SK-N-MC (cell line): Measurements from ENCODE around the gene VASH2.

Experiments
- EZH2 ChIP-seq: fragments of 200-600 bp; sonication (generic); IDR thresholded peaks from one replicate; pipeline ENCODE4 v1.6.1; 2017; ENCODE audit warnings: antibody characterized with exemption
- FOXP2 ChIP-seq: optimal IDR thresholded peaks from 2 replicates; pipeline ENCODE3; 2011; ENCODE audit warnings: mild to moderate bottlenecking, moderate library complexity; ENCODE audit not compliant: insufficient read depth; ENCODE audit errors: extremely low read length, control extremely low read depth
- POLR2AphosphoS5 ChIP-seq: IDR thresholded peaks from 2 replicates; pipeline ENCODE4 v1.6.1; 2012; ENCODE audit warnings: mild to moderate bottlenecking, low read depth, low read length, borderline replicate concordance

DNA sequence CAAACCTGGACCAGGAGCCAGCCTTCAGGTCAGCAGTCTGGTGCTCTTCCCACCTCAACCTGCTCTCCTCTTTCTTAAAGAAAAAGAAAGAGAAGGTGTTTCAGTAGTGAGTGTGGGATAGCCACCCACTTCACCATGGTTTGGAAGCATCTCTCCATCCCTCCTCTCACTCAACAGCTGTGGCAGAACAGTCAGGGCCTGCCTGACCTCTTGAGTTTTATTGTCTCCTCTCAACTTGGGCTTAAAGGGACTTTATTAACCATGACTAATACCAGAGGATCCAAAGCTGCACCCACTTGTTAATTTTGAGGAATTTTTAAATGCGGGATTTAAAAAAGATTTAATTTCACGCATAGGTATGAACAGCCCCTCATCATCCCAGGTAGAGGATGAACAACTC is 570 bp upstream of the VASH2 start:
- no peak for TF ChIP-seq POLR2AphosphoS5
- TF ChIP-seq EZH2 = no peak
- no peak for TF ChIP-seq FOXP2
